Stimulated activated naive CD4-positive, alpha-beta T cell treated with Interleukin-2 at 50 U/mL for 16 hours (primary cell): ENCODE measurements around the gene ACOT2.
"Not testable (repeated sequence)": the region's sequence is repeated elsewhere in the genome, so short reads cannot be mapped to it uniquely, and the experiment has no call there.

ENCODE experiments used
- DNase-seq: peaks from one replicate; lab custom pipeline; 2025; lab: John Stamatoyannopoulos, UW

Gene ACOT2

DNA sequence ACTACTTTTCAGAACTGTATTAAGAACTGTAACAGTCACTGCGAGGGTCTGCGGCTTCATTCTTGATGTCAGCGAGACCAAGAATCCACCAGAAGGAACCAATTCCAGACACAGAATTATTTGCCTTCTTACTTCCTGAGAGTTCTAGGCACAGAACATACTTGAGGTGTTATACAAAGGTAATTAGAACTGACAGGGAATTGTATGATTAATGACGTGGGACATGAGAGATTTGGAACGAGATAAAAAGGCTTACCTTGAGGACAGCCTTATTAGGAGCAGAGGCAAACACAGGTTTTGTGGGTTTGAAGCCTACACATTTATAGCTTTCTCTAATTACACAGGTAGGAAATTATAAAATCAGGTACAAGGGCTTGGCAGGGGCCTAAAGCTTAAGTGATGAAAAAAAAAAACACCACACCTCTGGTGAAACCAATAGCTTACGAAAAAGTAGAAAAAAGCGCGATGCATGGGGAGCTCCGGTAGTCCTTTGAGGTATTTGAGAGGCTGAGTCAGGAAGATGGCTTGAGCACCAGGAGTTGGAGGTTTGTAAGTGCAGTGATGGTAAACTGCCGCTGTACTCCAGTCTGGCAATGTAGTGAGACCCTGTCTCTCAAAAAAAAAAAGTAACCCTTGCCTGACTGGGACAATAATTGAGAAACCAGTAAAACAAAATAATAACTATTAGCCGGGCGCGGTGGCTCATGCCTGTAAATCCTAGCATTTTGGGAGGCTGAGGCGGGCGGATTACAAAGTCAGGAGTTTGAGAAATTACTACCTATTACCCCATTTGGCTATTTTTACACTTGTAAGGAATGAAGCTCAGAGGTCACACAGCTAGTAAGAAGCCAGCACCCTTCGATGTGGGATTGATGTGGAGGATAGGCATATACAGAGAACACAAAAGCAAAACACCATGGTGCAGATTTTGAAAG, 795 bp upstream of the ACOT2 start:
- peak; percentile 19 for DNase-seq

DNA sequence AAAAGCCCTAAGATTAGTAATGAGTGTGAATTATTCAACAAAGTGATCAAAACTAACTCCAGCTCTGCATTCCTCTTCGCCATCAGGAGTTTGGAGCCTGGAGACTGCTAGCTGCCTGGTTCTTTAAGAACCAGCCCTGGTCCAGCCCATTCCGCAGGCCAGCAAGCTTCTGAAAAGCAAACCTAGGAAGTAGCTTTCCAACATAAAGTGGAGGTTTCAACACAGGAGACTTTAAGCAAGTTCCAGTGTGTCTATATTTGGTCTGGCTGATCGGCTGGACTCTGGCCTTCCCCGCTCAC, 178 bp upstream of the ACOT2 start:
- not testable (repeated sequence) for DNase-seq

DNA sequence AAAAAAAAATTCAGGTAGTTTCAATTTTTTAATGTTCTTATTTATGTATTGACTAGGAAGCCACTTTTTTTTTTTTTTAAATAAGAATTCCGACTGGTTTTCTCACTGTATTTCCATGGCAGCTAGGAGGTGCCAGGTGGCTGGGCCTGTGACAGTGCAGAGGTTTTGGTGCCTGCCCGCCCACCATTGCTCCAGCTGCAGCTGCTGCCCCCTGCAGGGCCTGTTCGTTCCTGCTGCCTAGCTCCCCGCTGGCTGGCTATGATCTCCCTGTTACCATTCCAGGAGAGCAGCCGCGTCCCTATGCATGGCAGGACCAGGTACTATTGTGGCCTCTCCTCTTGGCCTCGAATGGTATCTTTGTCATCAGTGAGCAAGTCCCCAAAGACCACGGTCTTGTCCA, 1.9 kb downstream of the ACOT2 start:
- peak; percentile 41 for DNase-seq

- DNase-seq = not testable (repeated sequence)
These were observed 4.0 kb downstream of the ACOT2 start for GRCh38 chr14:73573034-73573433.

- not testable (repeated sequence) for DNase-seq
These were observed 4.7 kb downstream of the ACOT2 start for GRCh38 chr14:73573740-73574139.

GRCh38 chr14:73574251-73574650, 5.2 kb downstream of the ACOT2 start:
- not testable (repeated sequence) for DNase-seq

DNA sequence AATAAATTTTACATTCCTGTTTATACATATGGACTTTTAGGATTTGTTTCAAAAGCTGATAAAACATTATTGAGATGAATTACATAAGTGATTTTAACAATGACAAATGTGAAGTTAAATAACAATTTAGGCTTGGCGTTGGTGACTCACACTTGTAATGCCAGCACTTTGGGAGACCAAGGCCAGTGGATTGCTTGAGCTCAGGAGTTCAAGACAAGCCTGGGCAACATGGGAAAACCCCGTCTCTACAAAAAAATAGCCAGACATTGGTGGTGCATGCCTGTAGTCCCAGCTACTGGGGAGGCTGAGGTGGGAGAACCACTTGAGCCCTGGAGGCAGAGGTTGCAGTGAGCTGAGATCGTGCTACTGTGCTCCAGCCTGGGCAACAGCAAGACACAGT, 7.4 kb downstream of the ACOT2 start:
- no peak for DNase-seq

GRCh38 chr14:73577214-73577613, 8.2 kb downstream of the ACOT2 start:
- DNase-seq = not testable (repeated sequence)

DNA sequence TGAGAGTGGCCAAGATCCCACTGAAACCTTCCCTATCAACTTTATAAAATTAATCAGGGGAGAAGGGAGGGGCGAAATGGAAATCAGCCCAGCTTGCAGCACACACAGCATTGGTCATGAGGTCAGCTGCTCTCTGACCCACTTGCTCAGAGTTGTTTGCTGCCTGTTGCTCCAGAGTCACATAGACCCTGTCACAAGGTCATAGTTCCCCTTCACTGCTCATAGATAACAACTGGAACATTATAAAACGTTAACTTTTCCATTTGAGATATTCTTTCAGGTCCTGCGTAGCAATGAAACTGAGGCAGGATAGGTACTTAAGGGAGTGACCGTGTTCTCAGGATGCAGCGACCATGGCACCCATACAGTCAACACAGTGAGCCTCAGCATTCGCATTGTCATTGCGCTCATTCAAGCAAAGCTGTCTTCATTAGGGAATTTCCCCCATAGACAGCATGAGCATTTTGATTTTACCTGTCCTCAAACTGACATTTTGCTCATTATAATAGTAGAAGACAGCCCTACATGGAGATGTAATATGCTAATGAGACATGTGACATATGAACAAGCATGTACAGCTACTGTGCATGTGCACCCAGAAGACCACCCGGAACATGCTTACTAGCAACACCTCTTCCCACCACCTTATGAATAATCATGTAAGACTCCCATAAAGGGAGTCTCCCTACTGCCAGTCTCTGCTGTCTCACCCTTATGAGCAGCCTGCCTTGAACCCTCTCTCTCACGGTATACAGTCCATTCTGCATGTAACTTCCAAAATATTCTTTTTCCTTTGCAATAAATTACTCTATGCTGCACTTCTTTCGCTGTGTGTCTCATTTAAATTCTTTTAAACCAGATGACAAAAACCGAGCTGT, 13.3 kb downstream of the ACOT2 start:
- not testable (repeated sequence) for DNase-seq

- DNase-seq = no peak
These were observed 19.7 kb downstream of the ACOT2 start for GRCh38 chr14:73588695-73589094.

GRCh38 chr14:73589116-73589515, 20.1 kb downstream of the ACOT2 start:
- no peak for DNase-seq

- DNase-seq = not testable (repeated sequence)
These were observed 21.6 kb downstream of the ACOT2 start for GRCh38 chr14:73590673-73591004.

- DNase-seq = peak; percentile 44
These were observed 22.9 kb downstream of the ACOT2 start, which contains the start of gene ACOT4 for GRCh38 chr14:73591690-73592449. ACOT4 (plus strand) TSS chr14:73591873; CDS start chr14:73591960, 87 bp downstream.

DNA sequence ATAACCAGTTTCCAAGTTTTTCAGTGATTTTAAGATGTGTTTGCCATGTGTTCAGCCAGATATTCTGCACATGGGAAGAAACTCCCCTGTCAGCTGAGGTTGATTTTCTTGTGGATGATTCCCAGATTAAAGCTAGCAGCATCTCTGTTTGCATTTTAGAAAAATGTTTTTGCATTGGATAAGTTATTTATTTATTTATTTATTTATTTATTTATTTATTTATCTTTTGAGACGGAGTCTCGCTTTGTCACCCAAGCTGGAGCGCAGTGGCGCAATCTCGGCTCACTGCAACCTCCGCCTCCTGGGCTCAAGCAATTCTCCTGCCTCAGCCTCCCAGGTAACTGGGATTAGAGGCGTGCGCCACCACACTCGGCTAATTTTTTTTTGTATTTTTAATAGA, 25.5 kb downstream of the ACOT2 start:
- DNase-seq = no peak

DNA sequence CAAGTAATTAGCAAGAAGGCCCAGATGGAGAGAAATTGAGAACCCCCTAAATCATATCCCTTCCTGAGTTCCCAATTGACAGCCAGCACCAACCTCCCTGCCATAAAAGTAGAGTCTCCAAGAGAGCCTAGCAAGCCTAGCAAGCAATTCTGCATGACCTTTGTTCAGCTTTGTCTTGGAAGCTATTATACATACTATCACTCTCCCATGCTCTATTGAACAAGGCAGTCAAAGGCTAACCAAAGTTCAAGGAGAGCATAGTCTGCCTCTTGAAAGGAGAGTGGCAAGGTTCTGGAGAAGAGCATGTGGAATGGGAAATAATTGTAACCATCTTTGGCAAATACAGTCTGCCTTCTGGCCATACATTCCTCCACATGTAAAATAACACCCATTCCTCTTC, 30.5 kb downstream of the ACOT2 start:
- DNase-seq = no peak

- DNase-seq = no peak
These were observed 34.0 kb downstream of the ACOT2 start for GRCh38 chr14:73602994-73603393.

DNA sequence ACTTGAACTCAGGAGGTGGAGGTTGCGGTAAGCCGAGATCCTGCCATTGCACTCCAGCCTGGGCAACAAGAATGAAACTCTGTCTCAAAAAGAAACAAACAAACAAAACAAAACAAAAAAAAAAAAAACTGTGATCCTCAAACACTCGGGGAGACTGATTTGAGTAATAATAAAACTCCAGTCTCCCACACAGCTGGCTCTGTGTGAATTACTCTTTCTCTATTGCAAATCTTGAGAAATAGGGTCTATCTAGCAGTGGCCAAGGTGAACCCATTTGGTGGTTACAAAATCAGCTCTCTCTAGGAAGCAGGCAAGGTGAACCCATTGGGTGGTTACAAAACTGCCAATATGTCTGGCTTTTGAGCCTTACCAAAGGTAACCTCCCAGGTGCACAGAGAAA, 37.3 kb downstream of the ACOT2 start:
- DNase-seq = no peak

GRCh38 chr14:73607241-73607640, 38.2 kb downstream of the ACOT2 start:
- DNase-seq = no peak

- no peak for DNase-seq
These were observed 41.7 kb downstream of the ACOT2 start for GRCh38 chr14:73610687-73611086.

DNA sequence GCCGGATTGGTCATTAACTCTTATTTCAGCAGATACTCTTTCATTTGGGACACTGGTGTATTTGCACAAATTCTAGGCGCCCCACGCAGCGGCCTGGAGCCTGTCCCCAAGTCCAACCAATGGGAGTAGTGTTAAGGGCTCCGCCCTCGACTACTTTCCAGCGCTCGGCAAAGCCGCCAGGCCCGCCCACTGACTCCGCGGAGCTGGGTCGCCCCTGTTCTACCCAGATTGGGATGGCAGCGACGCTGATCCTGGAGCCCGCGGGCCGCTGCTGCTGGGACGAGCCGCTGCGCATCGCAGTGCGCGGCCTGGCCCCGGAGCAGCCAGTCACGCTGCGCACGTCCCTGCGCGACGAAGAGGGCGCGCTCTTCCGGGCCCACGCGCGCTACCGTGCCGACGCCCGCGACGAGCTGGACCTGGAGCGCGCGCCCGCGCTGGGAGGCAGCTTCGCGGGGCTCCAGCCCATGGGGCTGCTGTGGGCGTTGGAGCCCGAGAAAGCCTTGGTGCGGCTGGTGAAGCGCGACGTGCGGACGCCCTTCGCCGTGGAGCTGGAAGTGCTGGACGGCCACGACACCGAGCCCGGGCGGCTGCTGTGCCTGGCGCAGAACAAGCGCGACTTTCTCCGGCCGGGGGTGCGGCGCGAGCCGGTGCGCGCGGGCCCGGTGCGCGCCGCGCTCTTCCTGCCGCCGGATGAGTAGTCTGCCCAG, 43.5 kb downstream of the ACOT2 start, which contains the start of gene ACOT6:
Gene ACOT6 (plus strand): TSS at position 179 of the 707 bp plus-strand sequence. CDS start 55 bp downstream, at position 234.
- DNase-seq = peak; percentile 64

- DNase-seq = no peak
These were observed 44.0 kb downstream of the ACOT2 start for GRCh38 chr14:73613046-73613383.
